Neural cell (in vitro differentiated cells): ENCODE measurements around the gene SOCS3. TPM values are rescaled to one million over a fixed set of nuclear protein-coding genes. Genes with fewer than 3 reads are reported as not detected.

Experiments
- H2AFZ ChIP-seq: fragments of 200-600, 300-800 bp; sonication (generic), shearing (Covaris generic); 2 replicates; pipeline ENCODE4 v1.6.0; 2014; ENCODE audit warnings: low read depth, mild to moderate bottlenecking, antibody characterized with exemption, low read length, moderate library complexity
- H3F3A ChIP-seq: fragments of 200-600 bp; shearing (Covaris generic); 2 replicates; pipeline ENCODE4 v1.6.1; 2016; ENCODE audit warnings: mild to moderate bottlenecking, moderate library complexity, mixed read lengths, antibody characterized with exemption, low read length; ENCODE audit not compliant: insufficient read depth, poor library complexity, severe bottlenecking
- H3K27ac ChIP-seq: fragments of 200-600, 300-800 bp; sonication (generic), shearing (Covaris generic); 2 replicates; pipeline ENCODE4 v1.5.1; 2014; ENCODE audit warnings: mild to moderate bottlenecking, low read length, moderate library complexity
- H3K27me3 ChIP-seq: fragments of 300-800, 200-600 bp; sonication (generic), shearing (Covaris generic); 2 replicates; pipeline ENCODE4 v1.6.0; 2014; ENCODE audit warnings: mild to moderate bottlenecking, low read depth, low read length, moderate library complexity; ENCODE audit not compliant: insufficient read depth
- H3K36me3 ChIP-seq: fragments of 300-800, 200-600 bp; sonication (generic), shearing (Covaris generic); 2 replicates; pipeline ENCODE4 v1.5.1; 2014; ENCODE audit warnings: mild to moderate bottlenecking, antibody characterized with exemption, low read length, moderate library complexity; ENCODE audit not compliant: insufficient read depth
- H3K4me2 ChIP-seq: fragments of 300-800, 200-600 bp; sonication (generic), shearing (Covaris generic); 2 replicates; pipeline ENCODE4 v1.6.0; 2014; ENCODE audit warnings: mild to moderate bottlenecking, low read length
- H3K4me3 ChIP-seq: fragments of 300-800, 200-600 bp; sonication (generic), shearing (Covaris generic); 2 replicates; pipeline ENCODE4 v1.5.1; 2014; ENCODE audit warnings: mild to moderate bottlenecking, low read length, moderate library complexity
- H3K79me2 ChIP-seq: fragments of 200-600 bp; shearing (Covaris generic); replicated peaks from 2 replicates; pipeline ENCODE4 v1.6.0; 2014; ENCODE audit warnings: mild to moderate bottlenecking, low read length, moderate library complexity; ENCODE audit not compliant: insufficient read depth
- H3K9ac ChIP-seq: fragments of 300-800, 200-600 bp; sonication (generic), shearing (Covaris generic); 2 replicates; pipeline ENCODE4 v1.6.1; 2016; ENCODE audit warnings: mild to moderate bottlenecking, low read length, mixed read lengths
- H3K9me2 ChIP-seq: fragments of 200-600 bp; shearing (Covaris generic); 2 replicates; pipeline ENCODE4 v1.6.1; 2016; ENCODE audit warnings: mild to moderate bottlenecking, low read length, mixed read lengths; ENCODE audit not compliant: insufficient read depth
- H3K9me3 ChIP-seq: fragments of 200-600, 300-800 bp; sonication (generic), shearing (Covaris generic); 2 replicates; pipeline ENCODE4 v1.6.1; 2016; ENCODE audit warnings: mild to moderate bottlenecking, mixed run types, low read length, moderate library complexity, mixed read lengths
- H4K20me1 ChIP-seq: fragments of 200-600 bp; shearing (Covaris generic); 2 replicates; pipeline ENCODE4 v1.6.1; 2016; ENCODE audit warnings: mild to moderate bottlenecking, mixed run types; ENCODE audit not compliant: insufficient read depth
- EP300 ChIP-seq: fragments of 450-650 bp; conservative IDR thresholded peaks from 2 replicates; pipeline ENCODE4 v1.6.1; 2014; ENCODE audit warnings: antibody characterized with exemption, mild to moderate bottlenecking, moderate library complexity; ENCODE audit not compliant: poor library complexity, severe bottlenecking
- EZH2 ChIP-seq: fragments of 200-600, 300-800 bp; shearing (Covaris generic), sonication (generic); IDR thresholded peaks from 2 replicates; pipeline ENCODE4 v1.6.1; 2014; ENCODE audit warnings: antibody characterized with exemption, low read length, borderline replicate concordance, mild to moderate bottlenecking; ENCODE audit not compliant: insufficient read depth, poor library complexity, severe bottlenecking
- MXI1 ChIP-seq: fragments of 450-650 bp; conservative IDR thresholded peaks from 2 replicates; pipeline ENCODE4 v1.6.1; 2014; ENCODE audit warnings: antibody characterized with exemption, mild to moderate bottlenecking; ENCODE audit not compliant: poor library complexity, severe bottlenecking
- POLR2AphosphoS5 ChIP-seq: IDR thresholded peaks from 2 replicates; pipeline ENCODE4 v1.6.1; 2012
- RAD21 ChIP-seq: fragments of 450-650 bp; conservative IDR thresholded peaks from 2 replicates; pipeline ENCODE4 v1.6.1; 2014; ENCODE audit warnings: antibody characterized with exemption, mild to moderate bottlenecking, moderate library complexity
- REST ChIP-seq: IDR thresholded peaks from 2 replicates; pipeline ENCODE4 v1.6.1; 2012; ENCODE audit warnings: borderline replicate concordance
- SMC3 ChIP-seq: fragments of 450-650 bp; conservative IDR thresholded peaks from 2 replicates; pipeline ENCODE4 v1.6.1; 2014; ENCODE audit warnings: antibody characterized with exemption, mild to moderate bottlenecking, moderate library complexity; ENCODE audit not compliant: poor library complexity
- TAF1 ChIP-seq: IDR thresholded peaks from 2 replicates; pipeline ENCODE4 v1.6.1; 2012; ENCODE audit warnings: low read depth
- polyA plus RNA-seq: library from polyadenylated mRNA; depleted of rRNA; stranded (reverse); fragments of >200 nt; gene quantifications from 2 replicates; pipeline ENCODE4 v1.2.3, GENCODE V29; 2014
- TF ChIP-seq, protein P1 (sequence below): fragments of 450-650 bp; IDR thresholded peaks from 2 replicates; pipeline ENCODE4 v1.5.1; 2014; ENCODE audit warnings: antibody characterized with exemption, mild to moderate bottlenecking, moderate library complexity; ENCODE audit not compliant: poor library complexity, severe bottlenecking

The SOCS3 gene
- polyA plus RNA-seq, 1 donor from 2014 or later, result 5.4 TPM

- Histone ChIP-seq H2AFZ (no peak overlapping the region), H3K27ac (no peak overlapping the region), H3K9me3 (no peaks in the 10 kb centered on the region), H3K27me3 (no peaks in the 10 kb centered on the region), H3K9me2 (no peaks in the 10 kb centered on the region), H4K20me1 (no peaks in the 10 kb centered on the region), H3K9ac (no peak overlapping the region), H3K4me2 (no peak overlapping the region), H3F3A (no peaks in the 10 kb centered on the region), H3K36me3 (no peaks in the 10 kb centered on the region), H3K4me3 (no peak overlapping the region), H3K79me2 (peaks cover 22% of the 10 kb centered on the region)
- no peak for TF ChIP-seq MXI1
- TF ChIP-seq EP300, result no peak
- TF ChIP-seq, protein P1, sequence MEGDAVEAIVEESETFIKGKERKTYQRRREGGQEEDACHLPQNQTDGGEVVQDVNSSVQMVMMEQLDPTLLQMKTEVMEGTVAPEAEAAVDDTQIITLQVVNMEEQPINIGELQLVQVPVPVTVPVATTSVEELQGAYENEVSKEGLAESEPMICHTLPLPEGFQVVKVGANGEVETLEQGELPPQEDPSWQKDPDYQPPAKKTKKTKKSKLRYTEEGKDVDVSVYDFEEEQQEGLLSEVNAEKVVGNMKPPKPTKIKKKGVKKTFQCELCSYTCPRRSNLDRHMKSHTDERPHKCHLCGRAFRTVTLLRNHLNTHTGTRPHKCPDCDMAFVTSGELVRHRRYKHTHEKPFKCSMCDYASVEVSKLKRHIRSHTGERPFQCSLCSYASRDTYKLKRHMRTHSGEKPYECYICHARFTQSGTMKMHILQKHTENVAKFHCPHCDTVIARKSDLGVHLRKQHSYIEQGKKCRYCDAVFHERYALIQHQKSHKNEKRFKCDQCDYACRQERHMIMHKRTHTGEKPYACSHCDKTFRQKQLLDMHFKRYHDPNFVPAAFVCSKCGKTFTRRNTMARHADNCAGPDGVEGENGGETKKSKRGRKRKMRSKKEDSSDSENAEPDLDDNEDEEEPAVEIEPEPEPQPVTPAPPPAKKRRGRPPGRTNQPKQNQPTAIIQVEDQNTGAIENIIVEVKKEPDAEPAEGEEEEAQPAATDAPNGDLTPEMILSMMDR, result no peak
- no peak for TF ChIP-seq POLR2AphosphoS5
- TF ChIP-seq REST, result no peak
- TF ChIP-seq TAF1, result no peak
- TF ChIP-seq RAD21, result no peak
- no peak for TF ChIP-seq EZH2
- TF ChIP-seq SMC3, result no peak
These were observed 30.6 kb upstream of the SOCS3 start for GRCh38 chr17:78390241-78391050.

DNA sequence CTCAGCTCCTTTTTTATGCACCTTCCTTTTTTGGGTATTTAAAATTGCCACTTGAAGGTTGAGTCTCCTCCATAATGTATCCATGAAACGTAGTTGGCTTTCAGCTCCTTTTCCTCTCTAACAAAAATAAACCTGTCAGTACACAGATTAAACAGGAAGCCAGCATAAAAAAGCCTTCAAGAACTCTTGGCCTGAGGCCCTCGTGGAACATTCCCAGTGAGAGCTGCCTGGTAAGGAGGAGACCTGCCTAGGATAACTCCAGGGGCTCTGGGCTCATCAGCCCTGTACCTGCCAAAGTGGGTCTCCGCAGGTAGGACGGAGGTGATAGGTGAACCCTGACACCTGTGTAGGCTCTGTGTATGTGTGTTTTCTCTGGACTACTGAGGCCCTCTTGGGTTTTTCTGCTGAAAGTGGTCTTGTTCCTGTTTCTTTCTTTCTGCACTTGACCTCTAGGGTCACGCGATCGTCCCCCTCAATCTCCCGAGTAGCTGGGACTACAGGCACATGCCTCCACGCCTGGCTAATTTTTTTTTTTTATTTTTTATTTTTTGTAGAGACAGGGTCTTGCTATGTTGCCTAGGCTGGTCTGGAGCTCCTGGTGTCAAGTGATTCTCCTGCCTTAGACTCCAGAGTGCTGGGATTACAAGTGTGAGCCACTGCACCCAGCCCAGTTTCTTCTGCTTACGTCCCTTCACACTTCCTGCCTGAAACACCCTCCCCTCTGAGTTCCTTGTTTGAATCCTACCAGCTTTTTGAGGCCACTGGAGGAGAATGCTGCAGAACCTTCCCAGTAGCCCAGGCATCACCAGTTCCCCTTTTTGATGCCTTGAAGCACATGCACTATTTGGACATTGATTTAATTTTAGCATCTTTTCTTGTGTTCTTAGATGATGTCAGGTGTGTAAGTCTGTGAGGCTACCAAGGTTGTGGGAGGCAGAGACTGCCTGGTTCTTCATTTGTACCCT lies 28.4 kb upstream of the SOCS3 start:
- H3K4me2 ChIP-seq, result no peak overlapping the region
- H3F3A ChIP-seq, result no peaks in the 10 kb centered on the region
- H3K9me2 ChIP-seq, result no peaks in the 10 kb centered on the region
- no peak overlapping the region for H3K27ac ChIP-seq
- H3K27me3 ChIP-seq, result no peaks in the 10 kb centered on the region
- no peak overlapping the region for H3K9ac ChIP-seq
- no peaks in the 10 kb centered on the region for H3K36me3 ChIP-seq
- H3K4me3 ChIP-seq, result no peak overlapping the region
- TF ChIP-seq MXI1 (no peak), EZH2 (no peak), TAF1 (no peak), POLR2AphosphoS5 (no peak), EP300 (no peak), REST (no peak), SMC3 (no peak), RAD21 (no peak)
- TF ChIP-seq, protein P1, result no peak
- H4K20me1 ChIP-seq, result no peaks in the 10 kb centered on the region
- peaks cover 36% of the 10 kb centered on the region for H3K79me2 ChIP-seq
- H3K9me3 ChIP-seq, result no peaks in the 10 kb centered on the region
- no peak overlapping the region for H2AFZ ChIP-seq
